Type B pancreatic cell (in vitro differentiated cells): ENCODE measurements around the gene NPRL2. TPM values are rescaled to one million over a fixed set of nuclear protein-coding genes. Genes with fewer than 3 reads are reported as not detected.

Experiments used
- DNase-seq: peaks from one replicate; pipeline ENCODE4 v3.0.0; 2021; ENCODE audit warnings: mixed read lengths; ENCODE audit not compliant: unreplicated experiment; ENCODE audit errors: extremely low spot score
- H3K27ac Mint-ChIP-seq: 2 replicates; pipeline ENCODE4 v1.8.0; 2021; ENCODE audit warnings: mild to moderate bottlenecking, mixed read lengths
- H3K27me3 Mint-ChIP-seq: 2 replicates; pipeline ENCODE4 v1.8.0; 2021; ENCODE audit warnings: mixed read lengths
- H3K36me3 Mint-ChIP-seq: 2 replicates; pipeline ENCODE4 v1.8.0; 2021; ENCODE audit warnings: mixed read lengths
- H3K4me1 Mint-ChIP-seq: one replicate; pipeline ENCODE4 v1.8.0; 2021; ENCODE audit warnings: mixed read lengths; ENCODE audit not compliant: unreplicated experiment
- H3K4me3 Mint-ChIP-seq: 2 replicates; pipeline ENCODE4 v1.8.0; 2021; ENCODE audit warnings: mild to moderate bottlenecking, mixed read lengths
- H3K9me3 Mint-ChIP-seq: 2 replicates; pipeline ENCODE4 v1.8.0; 2021; ENCODE audit warnings: mixed read lengths
- long read RNA-seq: library from polyadenylated mRNA; unstranded; transcript quantifications from one replicate; pipeline ENCODE4 v2.0.0, GENCODE V29; 2020
- total RNA-seq: library from RNA; stranded (reverse); gene quantifications from 2 replicates; pipeline ENCODE4 v1.2.1, GENCODE V29; 2021; ENCODE audit warnings: low replicate concordance
- TF ChIP-seq, protein P1 (sequence below): fragments of 200-600 bp; sonication (generic); conservative IDR thresholded peaks from 2 replicates; pipeline ENCODE4 v1.5.0; 2021; ENCODE audit warnings: antibody characterized with exemption, mild to moderate bottlenecking

Gene NPRL2
- total RNA-seq, result 20.3 and 27.9 TPM in 2 replicates
- long read RNA-seq, transcript NPRL2-201 (11 exons, 1,700 nt), result major isoform, 74 of 113 reads
- long read RNA-seq, partial matches to known transcripts, result 4 of 113 reads
- long read RNA-seq, other reads (novel, unspliced or antisense), result 33 of 113 reads

- Mint-ChIP-seq H3K9me3 (no peaks in the 10 kb centered on the region), H3K27me3 (peaks cover 3% of the 10 kb centered on the region), H3K4me3 (peak within 1 kb of the TSS; percentile 97), H3K27ac (peak within 1 kb of the TSS; percentile 96), H3K4me1 (peaks cover 28% of the 10 kb centered on the region), H3K36me3 (no peaks in the 10 kb centered on the region)
- TF ChIP-seq, protein P1, sequence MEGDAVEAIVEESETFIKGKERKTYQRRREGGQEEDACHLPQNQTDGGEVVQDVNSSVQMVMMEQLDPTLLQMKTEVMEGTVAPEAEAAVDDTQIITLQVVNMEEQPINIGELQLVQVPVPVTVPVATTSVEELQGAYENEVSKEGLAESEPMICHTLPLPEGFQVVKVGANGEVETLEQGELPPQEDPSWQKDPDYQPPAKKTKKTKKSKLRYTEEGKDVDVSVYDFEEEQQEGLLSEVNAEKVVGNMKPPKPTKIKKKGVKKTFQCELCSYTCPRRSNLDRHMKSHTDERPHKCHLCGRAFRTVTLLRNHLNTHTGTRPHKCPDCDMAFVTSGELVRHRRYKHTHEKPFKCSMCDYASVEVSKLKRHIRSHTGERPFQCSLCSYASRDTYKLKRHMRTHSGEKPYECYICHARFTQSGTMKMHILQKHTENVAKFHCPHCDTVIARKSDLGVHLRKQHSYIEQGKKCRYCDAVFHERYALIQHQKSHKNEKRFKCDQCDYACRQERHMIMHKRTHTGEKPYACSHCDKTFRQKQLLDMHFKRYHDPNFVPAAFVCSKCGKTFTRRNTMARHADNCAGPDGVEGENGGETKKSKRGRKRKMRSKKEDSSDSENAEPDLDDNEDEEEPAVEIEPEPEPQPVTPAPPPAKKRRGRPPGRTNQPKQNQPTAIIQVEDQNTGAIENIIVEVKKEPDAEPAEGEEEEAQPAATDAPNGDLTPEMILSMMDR, result no peak
- peak; percentile 95 for DNase-seq
Observed at GRCh38 chr3:50350527-50351322, at the start of gene NPRL2, which contains the start of gene CYB561D2. Gene NPRL2 (minus strand): TSS chr3:50350775. CDS start chr3:50350652, 123 bp downstream. Gene CYB561D2 (plus strand): TSS chr3:50350862. CDS start chr3:50351434, 572 bp downstream.

GRCh38 chr3:50396502-50396901 lies 45.9 kb upstream of the NPRL2 start:
- no peaks in the 10 kb centered on the region for H3K27me3 Mint-ChIP-seq
- DNase-seq, result no peak
- no peak overlapping the region for H3K27ac Mint-ChIP-seq
- no peaks in the 10 kb centered on the region for H3K4me1 Mint-ChIP-seq
- TF ChIP-seq, protein P1, result no peak
- no peaks in the 10 kb centered on the region for H3K36me3 Mint-ChIP-seq
- no peak overlapping the region for H3K4me3 Mint-ChIP-seq
- no peaks in the 10 kb centered on the region for H3K9me3 Mint-ChIP-seq

- H3K36me3 Mint-ChIP-seq, result no peaks in the 10 kb centered on the region
- TF ChIP-seq, protein P1, result no peak
- H3K27me3 Mint-ChIP-seq, result no peaks in the 10 kb centered on the region
- H3K4me1 Mint-ChIP-seq, result no peaks in the 10 kb centered on the region
- no peak for DNase-seq
- H3K27ac Mint-ChIP-seq, result no peak overlapping the region
- no peak overlapping the region for H3K4me3 Mint-ChIP-seq
- H3K9me3 Mint-ChIP-seq, result no peaks in the 10 kb centered on the region
Observed at GRCh38 chr3:50395070-50395860, 44.7 kb upstream of the NPRL2 start.

DNA sequence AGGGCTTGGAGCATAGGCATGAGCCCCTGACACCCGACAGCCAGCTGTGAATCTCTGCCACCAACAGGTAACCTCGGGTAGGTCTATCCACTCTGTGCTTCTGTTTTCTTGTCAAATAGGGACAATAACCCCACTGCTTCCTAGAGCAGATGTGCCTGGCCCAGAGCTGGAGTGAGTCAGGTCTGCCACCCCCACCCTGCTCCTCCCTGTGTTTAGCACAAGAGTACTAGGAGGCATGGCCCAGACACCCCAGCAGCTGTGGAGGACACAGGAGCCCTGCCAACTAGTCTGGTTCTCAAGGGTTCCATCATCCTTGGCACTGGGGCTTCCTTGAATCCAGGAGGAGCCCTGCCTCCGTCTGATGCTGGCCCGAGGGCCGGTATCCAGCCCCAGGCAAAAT lies 42.5 kb upstream of the NPRL2 start:
- H3K27ac Mint-ChIP-seq, result no peak overlapping the region
- no peak overlapping the region for H3K4me3 Mint-ChIP-seq
- H3K4me1 Mint-ChIP-seq, result no peaks in the 10 kb centered on the region

DNA sequence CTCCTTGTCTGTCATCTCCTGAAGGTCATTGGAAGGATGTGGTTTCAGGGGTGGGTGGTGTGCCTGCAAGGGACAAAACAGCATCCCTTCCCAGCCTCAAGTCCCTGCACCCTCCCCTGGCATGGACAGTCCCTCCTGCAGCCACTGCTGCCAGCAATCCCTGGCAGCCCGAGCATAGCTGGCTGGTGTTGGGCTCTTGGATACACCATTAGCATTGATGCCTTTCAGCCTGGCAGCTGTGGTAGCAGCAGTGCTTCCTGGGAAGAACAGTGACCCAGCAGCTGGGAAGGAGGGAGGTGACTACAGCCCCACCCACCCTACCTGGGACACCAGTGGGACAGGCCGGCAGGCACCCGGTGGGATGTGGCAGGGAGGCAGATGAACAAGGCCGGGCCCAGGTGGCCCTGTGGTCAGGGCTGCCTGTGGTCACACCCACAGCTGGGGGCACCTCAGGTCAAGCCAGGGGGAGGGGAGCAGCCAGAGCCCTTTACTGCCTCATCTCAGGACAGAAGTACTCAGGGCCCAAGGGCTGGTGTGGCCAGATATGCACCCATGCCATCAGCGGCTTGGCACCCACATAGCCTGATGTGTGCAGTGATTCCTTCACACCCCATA lies 41.6 kb upstream of the NPRL2 start:
- TF ChIP-seq, protein P1, result no peak
- H3K27me3 Mint-ChIP-seq, result no peaks in the 10 kb centered on the region
- no peaks in the 10 kb centered on the region for H3K36me3 Mint-ChIP-seq
- H3K4me3 Mint-ChIP-seq, result no peak overlapping the region
- H3K4me1 Mint-ChIP-seq, result no peaks in the 10 kb centered on the region
- DNase-seq, result no peak
- H3K27ac Mint-ChIP-seq, result no peak overlapping the region
- H3K9me3 Mint-ChIP-seq, result no peaks in the 10 kb centered on the region

More for the DNA sequence above, 42.5 kb upstream of the NPRL2 start:
- no peaks in the 10 kb centered on the region for H3K27me3 Mint-ChIP-seq
- DNase-seq, result no peak
- no peaks in the 10 kb centered on the region for H3K36me3 Mint-ChIP-seq
- TF ChIP-seq, protein P1, result no peak
- no peaks in the 10 kb centered on the region for H3K9me3 Mint-ChIP-seq
